ENCODE results near the gene RIPK1. TPM values are rescaled to one million over a fixed set of nuclear protein-coding genes. Genes with fewer than 3 reads are reported as not detected.

The RIPK1 gene
- polyA plus RNA-seq, 2 of the 4 experiments (the other 2 are of a cell fraction), result 10.6 to 14.3 TPM

GRCh38 chr6:3085074-3085473 lies 16.8 kb downstream of the RIPK1 start:
- H3K27ac ChIP-seq, result no peak overlapping the region
- no peak for FAIRE-seq
- H3K4me1 ChIP-seq, result no peaks in the 10 kb centered on the region

GRCh38 chr6:3086282-3086946 lies 18.1 kb downstream of the RIPK1 start:
- ChIA-PET POLR2A (no interaction called here), CTCF (no interaction called here)
- 58% methylated on average over 7 of the region's 7 CpGs for WGBS (ENCODE audit: missing lambda C conversion rate)
- no peak overlapping the region for H3K27ac ChIP-seq
- TF ChIP-seq MAFK (IDR thresholded peaks at IDR 0.05; ENCODE audit: partially characterized antibody) (peak; percentile 32), EP300 (IDR thresholded peaks at IDR 0.05) (no peak), ESRRA (IDR thresholded peaks at IDR 0.05; ENCODE audit: borderline replicate concordance, low read length) (no peak), NR3C1 (IDR thresholded peaks at IDR 0.05) (no peak)
- no peak overlapping the region for H3K4me2 ChIP-seq
- H3K9me3 ChIP-seq, result no peaks in the 10 kb centered on the region
- ATAC-seq (no peak), DNase-seq (ENCODE audit: low read depth in 1 of 2, low spot score in 1 of 2) (no peak), FAIRE-seq (no peak)
- no peak overlapping the region for H3K4me3 ChIP-seq
- no peaks in the 10 kb centered on the region for H3K4me1 ChIP-seq

More at GRCh38 chr6:3085074-3085473, 16.8 kb downstream of the RIPK1 start:
- DNase-seq (ENCODE audit: low read depth in 1 of 2, low spot score in 1 of 2), result no peak
- H3K4me3 ChIP-seq, result no peak overlapping the region
- no peak for ATAC-seq
- no peak overlapping the region for H3K4me2 ChIP-seq
- CTCF ChIA-PET, result interaction anchor here (0.7 kb wide), 1 partner anchor 24 kb away, joined by 3 read pairs; no protein-coding TSS in a partner anchor
- TF ChIP-seq PBX3 (IDR thresholded peaks at IDR 0.05) (no peak), BHLHE40 (IDR thresholded peaks at IDR 0.05; ENCODE audit: low read depth, low read length) (no peak), RFX5 (IDR thresholded peaks at IDR 0.05) (no peak), SREBF2 (IDR thresholded peaks at IDR 0.05) (no peak), EP300 (IDR thresholded peaks at IDR 0.05) (no peak), CBX8 (IDR thresholded peaks at IDR 0.05) (no peak), PHF8 (IDR thresholded peaks at IDR 0.05; ENCODE audit: borderline replicate concordance, low read depth) (no peak), EHMT2 (IDR thresholded peaks at IDR 0.05; ENCODE audit: low read depth) (no peak), ZNF302 (CRISPR knock-in tag; IDR thresholded peaks at IDR 0.05) (no peak), ESRRA (IDR thresholded peaks at IDR 0.05; ENCODE audit: borderline replicate concordance, low read length) (no peak), CTCF (IDR thresholded peaks at IDR 0.05) (no peak), MAZ (IDR thresholded peaks at IDR 0.05; ENCODE audit: borderline replicate concordance, low read depth, low read length) (no peak), USF2 (IDR thresholded peaks at IDR 0.05) (no peak), POLR2A (IDR thresholded peaks at IDR 0.05; ENCODE audit: low read length) (no peak), RCOR1 (IDR thresholded peaks at IDR 0.05; ENCODE audit: low read depth, low read length) (no peak), FOSL2 (IDR thresholded peaks at IDR 0.05) (no peak), FOSL2 (CRISPR knock-in tag; IDR thresholded peaks at IDR 0.05) (no peak), SMC3 (IDR thresholded peaks at IDR 0.05) (no peak), NFE2L2 (conservative IDR thresholded peaks at IDR 0.05; ENCODE audit: low read length) (no peak), EHF (CRISPR knock-in tag; IDR thresholded peaks at IDR 0.05) (no peak), CEBPB (IDR thresholded peaks at IDR 0.05) (no peak)
- POLR2A ChIA-PET, result no interaction called here
- no peaks in the 10 kb centered on the region for H3K9me3 ChIP-seq
- 100% methylated on average over 4 of the region's 4 CpGs for WGBS (ENCODE audit: missing lambda C conversion rate)

GRCh38 chr6:3088446-3088845 lies 20.2 kb downstream of the RIPK1 start:
- ChIA-PET CTCF (interaction anchor here (1.2 kb wide), 1 partner anchor 15 kb away, joined by 3 read pairs; no protein-coding TSS in a partner anchor), POLR2A (no interaction called here)
- 100% methylated on average over 3 of the region's 4 CpGs for WGBS (ENCODE audit: missing lambda C conversion rate)
- Histone ChIP-seq H3K4me1 (no peaks in the 10 kb centered on the region), H3K4me2 (no peak overlapping the region), H3K4me3 (no peak overlapping the region), H3K27ac (no peak overlapping the region), H3K9me3 (no peaks in the 10 kb centered on the region)
- no peak for FAIRE-seq
- no peak for DNase-seq (ENCODE audit: low read depth in 1 of 2, low spot score in 1 of 2)
- TF ChIP-seq NFE2L2 (conservative IDR thresholded peaks at IDR 0.05; ENCODE audit: low read length), result no peak
- no peak for TF ChIP-seq ZNF302 (CRISPR knock-in tag; IDR thresholded peaks at IDR 0.05)
- TF ChIP-seq EHF (CRISPR knock-in tag; IDR thresholded peaks at IDR 0.05), result no peak
- no peak for TF ChIP-seq CBX8 (IDR thresholded peaks at IDR 0.05)
- ATAC-seq, result no peak
